Measurements from ENCODE around the gene RHOB. TPM values are rescaled to one million over a fixed set of nuclear protein-coding genes. Genes with fewer than 3 reads are reported as not detected.
"Not testable (repeated sequence)": the region's sequence is repeated elsewhere in the genome, so short reads cannot be mapped to it uniquely, and the experiment has no call there.

RHOB gene
- total RNA-seq, 1 donor from 2014 or later: 2.8 TPM

DNA sequence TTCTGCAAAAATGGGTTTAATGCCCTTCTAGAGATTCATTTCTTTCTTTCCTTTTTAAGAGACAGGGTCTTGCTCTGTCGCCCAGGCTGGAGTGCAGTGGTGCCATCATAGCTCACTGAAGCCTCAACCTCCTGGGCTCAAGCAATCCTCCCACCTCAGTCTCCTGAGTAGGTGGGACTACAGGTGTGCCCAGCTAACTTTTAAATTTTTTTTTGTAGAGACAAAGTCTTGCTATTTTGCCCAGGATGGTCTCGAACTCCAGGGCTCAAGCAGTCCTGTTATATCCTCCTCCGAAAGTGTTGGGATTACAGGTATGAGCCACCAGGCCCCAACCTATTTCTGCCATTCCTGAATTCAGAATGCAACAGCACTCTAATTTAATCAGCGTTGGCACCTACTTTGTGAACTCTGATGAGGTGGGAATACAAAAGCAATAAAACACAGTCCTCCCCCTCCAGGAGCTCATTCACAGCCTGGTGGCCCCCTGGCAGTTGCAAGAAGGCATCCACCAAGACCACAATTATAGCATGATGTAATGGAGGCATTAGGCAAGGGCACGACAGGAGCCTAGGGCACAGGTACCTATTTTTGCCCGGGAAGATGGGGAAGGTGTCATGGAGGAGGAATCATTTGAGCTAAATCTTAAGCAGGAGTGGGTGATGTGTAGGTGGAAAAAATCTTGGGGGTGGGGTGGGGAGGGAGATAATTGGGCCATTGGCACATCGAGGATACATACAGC is 5.1 kb downstream of the RHOB start:
- intact Hi-C loops (cut with micrococcal nuclease): no loop called here

DNA sequence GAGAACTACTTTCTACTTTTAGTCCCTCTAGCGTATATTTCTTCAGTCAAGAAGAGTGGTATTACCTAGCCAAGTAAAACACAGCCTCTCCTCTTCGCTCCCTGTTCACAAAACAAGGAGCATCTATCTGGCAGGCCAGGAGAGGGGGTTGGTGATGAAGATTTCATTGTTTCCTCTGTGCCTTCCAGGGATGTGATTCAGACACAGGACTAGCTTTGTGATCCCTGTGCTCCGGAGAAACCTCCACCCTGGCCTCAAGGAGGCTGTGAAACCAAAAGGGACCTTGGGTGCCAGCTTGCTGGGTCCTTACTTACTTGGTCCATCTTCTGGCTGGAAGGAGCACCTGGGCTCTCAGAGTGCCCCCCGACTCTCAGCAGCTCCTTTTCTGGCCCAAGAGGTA is 5.7 kb downstream of the RHOB start:
- intact Hi-C loops (cut with micrococcal nuclease): no loop called here

DNA sequence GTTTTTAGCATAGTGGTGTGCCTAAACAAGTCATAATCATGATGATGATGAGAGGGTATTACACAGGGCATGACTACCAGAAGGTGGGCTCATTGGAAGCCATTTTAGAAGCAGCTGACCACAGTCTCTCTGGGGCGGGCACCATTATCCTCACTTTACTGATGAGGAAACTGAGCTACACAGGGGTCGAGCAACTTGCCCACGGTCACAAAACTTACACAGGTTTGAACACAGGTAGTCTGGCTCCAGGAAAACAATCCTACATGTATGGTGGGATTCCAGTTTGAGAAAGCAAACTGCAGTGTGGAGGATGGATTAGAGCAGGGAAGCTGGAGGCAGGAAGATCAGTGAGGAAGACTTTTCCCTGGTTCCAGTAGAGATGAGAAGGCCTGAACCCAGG is 6.2 kb downstream of the RHOB start:
- intact Hi-C loops (cut with micrococcal nuclease): no loop called here

DNA sequence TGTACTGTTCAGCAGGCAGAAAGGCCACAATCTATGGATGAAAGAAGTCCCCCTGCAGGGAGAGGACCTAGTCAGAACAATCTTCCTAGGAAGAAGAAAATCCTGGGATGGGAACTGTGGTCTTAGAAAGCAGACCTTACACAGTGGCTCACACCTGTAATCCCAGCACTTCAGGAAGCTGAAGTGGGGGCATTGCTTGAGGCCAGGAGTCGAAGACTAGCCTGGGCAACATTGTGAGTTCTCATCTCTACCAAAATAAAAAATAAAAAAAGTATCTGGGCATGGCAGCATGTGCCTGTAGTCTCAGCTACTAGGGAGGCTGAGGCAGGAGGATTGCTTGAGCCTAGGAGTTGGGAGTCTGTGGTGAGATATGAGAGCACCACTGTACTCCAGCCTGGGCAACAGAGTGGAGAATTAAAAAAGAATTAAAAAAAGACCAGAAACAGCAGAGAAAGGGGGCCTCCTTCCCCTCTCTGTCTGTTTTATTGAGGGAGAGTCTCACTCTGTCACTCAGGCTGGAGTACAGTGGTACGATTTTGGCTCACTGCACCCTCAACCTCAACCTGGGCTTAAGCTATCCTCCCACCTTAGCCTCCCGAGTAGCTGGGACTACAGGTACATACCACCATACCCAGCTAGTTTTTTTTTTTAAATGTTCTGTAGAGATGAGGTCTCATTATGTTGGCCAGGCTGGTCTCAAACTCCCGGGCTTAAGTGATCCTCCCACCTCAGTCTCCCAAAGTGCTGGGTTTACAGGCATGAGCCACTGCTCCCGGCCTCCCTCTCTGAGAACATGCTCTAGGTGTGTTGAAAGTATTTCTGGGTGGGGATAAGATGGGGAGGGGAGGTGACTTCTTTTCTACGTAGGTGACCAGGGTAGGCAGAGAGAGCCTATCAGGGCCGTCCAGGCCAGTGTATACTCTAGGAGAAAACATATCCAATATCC is 7.4 kb downstream of the RHOB start:
- intact Hi-C loops (cut with micrococcal nuclease): no loop called here

DNA sequence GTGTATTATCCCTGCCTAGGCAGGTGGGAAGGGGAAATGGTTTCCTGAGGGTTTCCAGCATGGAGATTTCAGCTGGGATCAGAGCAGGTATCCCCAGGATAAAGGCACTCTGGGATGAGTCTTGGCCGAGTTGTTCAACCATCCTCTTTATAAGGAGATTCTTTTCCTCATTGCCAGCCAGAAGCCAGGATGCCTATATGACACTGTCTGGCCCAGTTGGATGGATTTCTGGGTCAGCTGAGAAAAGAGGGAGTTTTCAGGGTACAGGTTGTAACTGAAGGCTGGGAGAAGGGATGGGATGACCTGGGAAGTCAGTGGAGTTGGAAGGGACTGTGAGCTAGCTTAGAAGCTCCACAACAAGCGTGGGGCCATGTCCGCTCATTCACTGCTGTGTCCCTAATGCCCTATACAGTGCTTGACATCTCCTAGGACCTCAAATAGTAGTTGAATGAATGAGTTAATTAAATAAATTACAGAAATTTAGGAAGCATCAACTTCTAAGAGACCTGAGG is 8.3 kb downstream of the RHOB start:
- intact Hi-C loops (cut with micrococcal nuclease): no loop called here

DNA sequence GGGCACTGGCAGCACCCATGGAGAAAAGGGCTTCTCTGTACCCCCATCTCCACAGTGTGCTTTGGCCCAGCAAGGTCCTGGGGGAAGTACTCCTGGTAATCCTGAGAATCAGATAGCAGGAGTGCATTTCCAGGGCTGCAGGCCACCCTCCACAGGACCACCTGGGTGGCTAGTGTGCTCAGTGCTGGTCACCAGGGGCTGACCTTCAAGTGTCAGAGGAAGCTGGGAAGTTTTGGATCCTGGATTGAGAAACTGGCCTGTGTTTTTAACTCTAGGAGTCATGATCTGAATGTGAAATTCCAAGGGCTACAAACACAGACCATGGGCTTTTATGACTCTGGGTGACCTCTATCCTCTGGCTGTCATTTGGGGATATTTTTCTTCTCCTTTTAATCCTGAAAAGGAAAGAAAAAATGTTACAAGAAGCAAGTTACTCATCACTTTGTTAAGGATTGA is 9.3 kb downstream of the RHOB start:
- intact Hi-C loops (cut with micrococcal nuclease): no loop called here

DNA sequence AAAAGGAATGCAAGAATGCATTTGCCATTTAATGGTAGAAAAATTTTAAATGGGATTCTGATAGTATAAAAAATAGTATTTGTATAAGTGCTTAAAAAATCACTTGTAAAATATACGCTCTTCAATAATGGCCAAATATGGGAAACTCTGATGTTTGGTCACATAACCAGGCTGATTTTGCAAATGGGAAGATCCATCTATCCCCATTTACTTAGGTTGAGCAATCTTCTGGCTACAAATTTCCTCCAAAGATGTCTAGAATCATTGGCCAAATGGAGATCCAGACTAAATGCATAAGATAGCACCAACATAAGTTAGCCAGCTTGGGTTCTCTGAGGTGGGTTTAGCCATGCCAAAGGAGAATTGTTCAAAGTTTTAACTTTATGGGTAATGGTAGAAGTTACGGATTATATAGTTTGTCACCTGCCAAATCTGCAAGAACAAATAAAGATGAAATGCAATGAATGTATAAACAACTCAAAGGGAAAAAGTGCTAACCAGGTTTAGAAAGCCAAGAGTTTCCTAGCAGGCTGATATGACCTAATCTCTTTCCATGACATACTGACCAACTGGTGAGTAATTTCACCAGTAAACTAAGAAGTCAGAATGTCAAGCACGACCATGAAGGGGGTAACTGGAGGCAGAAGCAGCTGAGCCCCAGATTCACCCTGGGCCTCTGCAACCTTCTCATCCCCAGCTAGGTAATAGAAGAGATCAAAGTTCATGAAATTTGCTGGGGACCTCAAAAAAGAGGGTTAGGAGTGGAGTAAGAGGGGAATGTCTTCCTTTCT is 10.0 kb downstream of the RHOB start:
- intact Hi-C loops (cut with micrococcal nuclease): no loop called here

DNA sequence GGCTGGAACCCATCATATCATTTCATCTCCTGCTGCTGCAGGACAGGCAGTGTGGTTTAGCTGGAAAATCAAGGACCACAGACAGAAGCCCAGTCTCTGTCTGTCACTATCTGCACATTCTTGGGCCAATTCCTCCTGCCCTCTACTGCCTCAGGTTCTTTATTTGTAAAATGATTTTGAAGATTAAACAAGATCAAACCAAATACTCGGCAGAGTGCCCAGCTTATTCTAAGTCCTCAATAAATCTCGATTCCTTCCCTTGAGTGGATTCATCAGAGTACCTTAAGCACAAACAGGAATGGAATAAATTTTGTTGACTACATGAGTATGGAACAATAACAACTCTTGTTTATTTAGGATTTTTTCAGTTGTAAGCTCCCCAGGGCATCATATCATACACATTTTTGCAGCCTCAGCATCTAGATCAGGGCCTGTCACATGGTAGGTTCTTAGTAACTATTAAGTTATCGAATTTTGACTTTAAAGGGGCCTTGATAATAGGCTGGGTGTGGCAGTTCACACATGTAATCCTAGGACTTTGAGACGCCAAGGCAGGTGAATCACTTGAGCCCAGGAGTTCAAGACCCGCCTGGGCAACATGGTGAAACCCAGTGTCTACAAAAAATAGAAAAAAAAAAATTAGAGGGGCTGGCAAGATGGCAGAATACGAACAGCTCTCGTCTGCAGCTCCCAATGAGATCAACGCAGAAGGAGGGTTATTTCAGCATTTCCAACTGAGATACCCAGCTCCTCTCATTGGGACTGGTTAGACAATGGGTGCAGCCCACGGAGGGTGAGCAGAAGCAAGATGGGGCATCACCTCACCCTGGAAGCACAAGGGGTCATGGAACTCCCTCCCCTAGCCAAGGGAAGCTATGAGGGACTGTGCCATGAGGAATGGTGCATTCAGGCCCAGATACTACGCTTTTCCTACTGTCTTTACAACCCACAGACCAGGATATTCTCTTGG is 11.1 kb downstream of the RHOB start:
- intact Hi-C loops (cut with micrococcal nuclease): no loop called here

DNA sequence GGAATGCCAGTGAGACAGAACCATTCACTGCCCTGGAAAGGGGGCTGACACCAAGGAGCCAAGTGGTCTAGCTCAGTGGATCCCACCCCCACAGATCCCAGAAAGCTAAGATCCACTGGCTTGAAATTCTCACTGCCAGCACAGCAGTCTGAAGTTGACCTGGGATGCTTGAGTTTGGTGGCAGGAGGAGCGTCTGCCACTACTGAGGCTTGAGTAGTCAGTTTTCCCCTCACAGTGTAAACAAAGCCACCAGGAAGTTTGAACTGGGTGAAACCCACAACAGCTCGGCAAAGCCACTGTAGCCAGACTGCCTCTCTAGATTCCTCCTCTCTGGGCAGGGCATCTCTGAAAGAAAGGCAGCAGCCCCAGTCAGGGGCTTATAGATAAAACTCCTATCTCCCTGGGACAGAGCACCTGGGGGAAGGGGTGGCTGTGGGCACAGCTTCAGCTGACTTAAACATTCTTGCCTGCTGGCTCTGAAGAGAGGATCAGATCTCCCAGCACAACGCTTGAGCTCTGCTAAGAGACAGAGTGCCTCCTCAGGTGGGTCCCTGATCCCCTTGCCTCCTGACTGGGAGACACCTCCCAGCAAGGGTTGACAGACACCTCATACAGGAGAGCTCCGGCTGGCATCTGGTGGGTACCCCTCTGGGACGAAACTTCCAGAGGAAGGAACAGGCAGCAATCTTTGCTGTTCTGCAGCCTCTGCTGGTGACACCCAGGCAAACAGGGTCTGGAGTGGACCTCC is 12.0 kb downstream of the RHOB start:
- intact Hi-C loops (cut with micrococcal nuclease): not testable (repeated sequence)

DNA sequence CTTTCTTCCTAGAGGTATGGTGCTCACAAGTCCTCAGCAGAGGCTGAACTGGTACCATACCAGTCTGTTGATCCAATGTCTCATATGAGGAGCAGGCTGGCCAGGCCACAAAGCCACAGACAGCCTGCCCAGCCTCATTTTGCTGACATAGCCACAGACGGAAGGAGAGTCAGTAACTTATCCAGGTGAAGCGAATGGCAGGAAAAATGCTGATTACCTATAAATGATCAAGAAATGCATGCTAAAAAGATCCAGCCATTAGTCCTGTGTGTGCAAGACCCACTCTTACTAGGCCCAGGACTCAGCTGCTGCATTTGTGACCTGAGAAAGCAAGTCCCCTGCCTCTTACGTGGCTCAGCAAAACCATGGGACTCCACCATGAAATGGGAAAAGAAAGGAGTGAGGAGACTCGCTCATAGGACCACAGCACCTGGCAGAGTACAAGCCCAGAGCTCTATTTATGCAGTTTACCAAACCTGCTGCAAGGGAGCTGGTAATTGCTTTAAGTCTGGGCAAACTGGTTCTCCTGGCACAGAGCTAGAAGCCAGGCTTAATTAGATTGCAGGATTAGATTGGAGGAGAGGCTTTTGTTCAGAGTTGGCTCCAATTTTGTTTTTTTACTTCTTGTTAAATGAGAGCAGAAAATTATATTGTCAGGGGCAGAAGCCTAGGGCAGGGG is 19.0 kb downstream of the RHOB start:
- intact Hi-C loops (cut with micrococcal nuclease): no loop called here

DNA sequence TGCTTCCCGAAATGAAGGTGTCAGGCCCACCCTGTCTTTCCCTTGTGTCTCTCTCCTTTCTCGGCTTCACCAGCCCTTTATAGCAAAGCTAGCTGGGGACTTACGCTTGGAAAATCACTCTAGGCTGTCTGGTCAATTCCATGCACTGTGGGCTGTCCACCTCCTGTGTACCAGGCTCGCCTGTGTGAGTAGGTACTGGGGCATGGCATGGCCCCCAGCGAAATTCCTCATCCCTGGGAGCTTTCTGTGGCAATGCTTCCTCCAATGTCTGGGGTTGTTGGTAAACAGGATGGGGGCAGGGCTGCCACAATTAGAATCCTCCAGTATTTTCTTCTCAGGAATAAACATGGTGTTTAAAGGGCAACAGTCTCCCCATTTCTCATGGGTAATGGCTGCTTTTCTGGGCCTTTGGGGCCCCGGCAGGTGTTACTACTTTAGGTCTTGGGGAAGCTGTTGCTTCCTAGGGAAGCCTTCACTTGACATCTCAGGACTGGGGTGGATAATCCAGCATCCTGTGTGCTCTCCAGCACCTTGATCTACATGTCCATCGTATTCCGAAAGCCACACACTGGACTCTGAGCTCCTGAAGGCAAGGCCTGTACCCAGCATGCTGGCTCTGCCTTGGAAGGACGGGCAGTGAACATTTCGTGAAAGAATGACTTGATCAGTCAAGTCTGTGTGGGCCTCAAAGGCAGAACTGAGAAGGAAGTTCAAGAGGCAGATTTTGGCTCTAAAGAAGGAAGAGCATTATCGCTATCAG is 21.1 kb downstream of the RHOB start:
- intact Hi-C loops (cut with micrococcal nuclease): no loop called here

DNA sequence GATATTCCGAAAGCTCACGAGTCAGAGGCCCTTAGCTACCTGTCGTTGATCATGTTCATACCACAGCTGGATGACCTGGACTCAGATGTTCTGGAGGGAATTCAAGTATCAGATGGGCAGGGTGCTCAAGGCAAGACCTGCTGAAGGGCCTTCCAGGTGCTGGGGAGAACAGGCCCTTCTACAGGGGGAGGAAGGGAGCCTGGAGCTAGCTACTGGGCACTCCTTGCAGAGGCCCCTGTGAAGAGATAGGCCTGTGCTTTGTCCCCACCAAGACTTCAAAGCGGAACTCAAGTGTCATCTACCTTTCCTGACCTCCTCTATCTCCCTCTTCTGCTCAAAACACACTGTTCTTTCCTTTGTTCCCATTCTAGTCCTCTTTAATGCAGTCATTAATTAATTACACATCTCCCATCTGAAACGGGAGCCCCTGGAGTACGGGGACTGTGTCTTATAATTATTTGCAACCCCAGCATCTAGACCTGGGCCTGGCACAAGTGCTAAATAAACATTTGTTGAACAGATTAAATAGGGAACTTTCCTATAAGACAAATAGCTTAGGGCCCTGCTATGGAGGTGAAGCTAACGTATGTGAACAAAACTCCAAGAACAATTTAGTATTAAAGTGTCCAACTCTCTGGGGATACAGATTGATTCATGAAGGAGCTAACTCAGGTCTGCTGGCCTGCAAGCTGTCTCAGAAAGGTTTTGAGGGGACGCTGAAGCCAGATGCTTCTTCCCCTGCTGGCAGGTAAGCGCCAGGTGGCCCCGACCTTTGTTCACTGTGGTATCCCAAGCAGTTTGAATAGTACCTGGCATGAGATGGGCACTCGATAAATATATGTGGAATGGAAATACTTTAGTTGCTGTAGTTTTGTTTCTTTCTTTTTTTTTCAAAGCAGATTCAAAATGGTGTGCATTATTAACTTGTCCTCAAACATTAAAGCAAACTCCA is 22.0 kb downstream of the RHOB start:
- intact Hi-C loops (cut with micrococcal nuclease): no loop called here

DNA sequence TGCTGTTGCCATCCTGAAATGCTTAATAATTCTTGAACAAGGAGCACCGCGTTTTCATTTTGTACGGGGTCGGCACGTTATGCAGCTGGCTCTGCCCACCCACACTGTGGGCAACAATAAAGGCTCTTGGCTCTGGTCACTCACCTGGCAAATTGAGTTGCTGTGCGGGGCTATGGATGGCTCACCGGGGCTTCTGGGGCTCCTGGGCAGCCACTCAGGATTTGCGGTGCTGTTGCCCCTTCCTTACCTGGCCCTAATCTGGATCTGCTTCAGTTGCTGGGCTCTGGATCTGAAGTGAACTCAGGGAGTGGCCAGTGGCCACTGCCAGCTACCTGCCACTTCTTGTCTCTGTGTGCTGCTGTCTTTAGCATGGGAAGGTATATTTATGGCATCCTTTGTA is 22.7 kb downstream of the RHOB start:
- intact Hi-C loops (cut with micrococcal nuclease): no loop called here

DNA sequence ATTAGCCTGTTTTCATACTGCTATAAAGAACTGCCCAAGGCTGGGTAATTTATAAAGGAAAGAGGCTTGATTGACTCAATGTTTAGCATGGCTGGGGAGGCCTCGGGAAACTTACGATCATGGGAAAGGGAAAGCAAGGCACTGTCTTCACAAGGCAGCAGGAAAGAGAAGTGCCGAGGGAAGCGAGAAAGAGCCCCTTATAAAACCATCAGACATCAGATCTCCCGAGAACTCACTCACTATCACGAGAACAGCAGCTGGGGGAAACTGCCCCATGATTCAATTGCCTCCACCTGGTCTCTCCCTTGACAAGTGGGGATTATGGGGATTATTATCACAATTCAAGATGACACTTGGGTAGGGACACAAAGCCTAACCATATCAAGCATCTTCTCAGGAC is 23.3 kb downstream of the RHOB start:
- intact Hi-C loops (cut with micrococcal nuclease): no loop called here

DNA sequence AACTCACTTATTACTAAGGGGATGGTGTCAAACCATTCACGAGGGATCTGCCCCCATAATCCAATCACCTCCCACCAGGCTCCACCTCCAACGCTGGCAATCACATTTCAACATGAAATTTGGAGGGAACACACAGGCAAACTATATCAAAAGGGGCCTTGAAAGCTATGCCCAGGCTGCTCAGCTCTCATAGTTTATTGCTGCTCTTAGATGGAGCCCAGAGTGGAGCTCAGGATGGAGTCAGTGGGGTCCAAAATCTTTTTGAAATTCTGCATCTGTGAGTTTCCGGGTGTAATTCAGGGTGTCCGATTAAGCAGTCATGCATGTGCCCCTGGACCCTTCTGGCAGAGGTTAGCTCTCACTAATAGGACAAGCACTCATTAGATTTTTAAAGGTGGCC is 24.3 kb downstream of the RHOB start:
- intact Hi-C loops (cut with micrococcal nuclease): no loop called here

DNA sequence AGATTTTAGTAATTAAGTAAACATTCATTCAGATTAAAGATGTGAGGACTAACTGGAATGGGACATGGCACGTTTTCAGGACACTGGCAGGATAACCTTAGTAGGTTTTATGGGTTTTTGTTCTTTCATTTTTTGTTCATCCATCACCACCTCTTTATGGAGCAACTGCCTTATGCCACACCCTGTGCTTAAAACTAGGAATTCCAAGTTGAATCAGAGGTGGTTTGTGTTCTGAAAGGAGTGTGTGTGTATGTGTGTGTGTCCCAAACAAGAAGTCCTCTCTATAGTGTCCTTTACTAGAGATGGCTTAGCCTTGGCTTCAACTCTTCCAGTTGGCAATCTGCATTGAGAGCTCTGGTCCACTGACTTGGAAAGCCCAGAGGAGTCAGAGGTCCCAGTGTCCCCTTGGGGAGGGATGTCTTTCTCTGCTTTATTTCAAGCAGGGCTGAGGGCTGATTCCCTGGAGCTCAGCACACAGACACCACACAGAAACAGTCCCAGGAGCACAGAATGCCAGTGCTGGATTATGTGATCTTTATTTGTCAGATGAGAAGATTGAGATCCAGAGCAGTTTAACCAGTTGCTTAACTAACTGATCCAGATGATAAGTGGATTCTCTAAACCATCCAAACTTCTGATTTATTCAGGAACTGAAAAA is 25.2 kb downstream of the RHOB start:
- intact Hi-C loops (cut with micrococcal nuclease): no loop called here

DNA sequence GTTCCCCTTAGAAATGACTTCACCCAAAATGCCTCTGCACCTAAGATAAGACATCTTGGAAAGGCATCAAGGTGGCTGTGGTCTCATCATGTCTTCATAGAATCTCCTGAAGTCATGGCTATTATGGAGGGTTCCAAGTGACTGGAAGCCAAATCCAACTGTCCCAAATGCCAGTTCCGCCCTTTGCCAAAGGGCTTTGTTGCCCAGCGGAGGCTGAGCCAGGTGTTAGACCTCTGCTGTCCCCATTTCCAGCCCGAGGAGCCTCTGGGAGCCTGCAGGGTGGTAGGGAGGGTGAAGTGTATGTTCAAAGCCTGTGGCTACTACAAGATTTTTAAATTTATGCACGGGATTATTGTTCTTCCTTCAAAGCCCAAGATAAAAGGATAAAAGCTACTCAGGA is 25.7 kb downstream of the RHOB start:
- intact Hi-C loops (cut with micrococcal nuclease): no loop called here

Measured in T-helper 2 cell treated with Interferon-gamma antibody and Interleukin-4, amounts not matched to agents 100 ng/mL and 5 ng/mL, for 36 hours (primary cell).